Measurements from ENCODE around the gene ARPC5. TPM values are rescaled to one million over a fixed set of nuclear protein-coding genes. Genes with fewer than 3 reads are reported as not detected.

ARPC5 gene
- total and polyA plus RNA-seq, 2 experiments from 2014 or later = 144 to 183 TPM

GRCh38 chr1:183674886-183675285, 39.3 kb upstream of the ARPC5 start:
- no peak overlapping the region for H3K4me3 ChIP-seq
- 87% methylated on average over 2 of the region's 2 CpGs for WGBS (ENCODE audit: low lambda C conversion rate, missing lambda C conversion rate)

GRCh38 chr1:183674339-183674738, 38.8 kb upstream of the ARPC5 start:
- H3K4me2 ChIP-seq = no peak overlapping the region
- H3K79me2 ChIP-seq = no peaks in the 10 kb centered on the region
- DNase-seq (ENCODE audit: low spot score) = no peak
- no peak overlapping the region for H3K4me3 ChIP-seq
- H2AFZ ChIP-seq = no peak overlapping the region
- TF ChIP-seq EZH2 (IDR thresholded peaks at IDR 0.05; ENCODE audit: borderline replicate concordance) = no peak
- no peak for TF ChIP-seq EZH2phosphoT487 (IDR thresholded peaks at IDR 0.05; ENCODE audit: low read depth, severe bottlenecking, unreplicated experiment)
- TF ChIP-seq, protein P1, sequence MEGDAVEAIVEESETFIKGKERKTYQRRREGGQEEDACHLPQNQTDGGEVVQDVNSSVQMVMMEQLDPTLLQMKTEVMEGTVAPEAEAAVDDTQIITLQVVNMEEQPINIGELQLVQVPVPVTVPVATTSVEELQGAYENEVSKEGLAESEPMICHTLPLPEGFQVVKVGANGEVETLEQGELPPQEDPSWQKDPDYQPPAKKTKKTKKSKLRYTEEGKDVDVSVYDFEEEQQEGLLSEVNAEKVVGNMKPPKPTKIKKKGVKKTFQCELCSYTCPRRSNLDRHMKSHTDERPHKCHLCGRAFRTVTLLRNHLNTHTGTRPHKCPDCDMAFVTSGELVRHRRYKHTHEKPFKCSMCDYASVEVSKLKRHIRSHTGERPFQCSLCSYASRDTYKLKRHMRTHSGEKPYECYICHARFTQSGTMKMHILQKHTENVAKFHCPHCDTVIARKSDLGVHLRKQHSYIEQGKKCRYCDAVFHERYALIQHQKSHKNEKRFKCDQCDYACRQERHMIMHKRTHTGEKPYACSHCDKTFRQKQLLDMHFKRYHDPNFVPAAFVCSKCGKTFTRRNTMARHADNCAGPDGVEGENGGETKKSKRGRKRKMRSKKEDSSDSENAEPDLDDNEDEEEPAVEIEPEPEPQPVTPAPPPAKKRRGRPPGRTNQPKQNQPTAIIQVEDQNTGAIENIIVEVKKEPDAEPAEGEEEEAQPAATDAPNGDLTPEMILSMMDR (IDR thresholded peaks at IDR 0.05; ENCODE audit: poor library complexity) = no peak
- 89% methylated on average over 1 of the region's 1 CpG for WGBS (ENCODE audit: low lambda C conversion rate, missing lambda C conversion rate)
- no peaks in the 10 kb centered on the region for H3K36me3 ChIP-seq (replicated peaks; ENCODE audit: insufficient read depth, low read depth)
- H3K9me2 ChIP-seq (replicated peaks; ENCODE audit: insufficient read depth) = no peaks in the 10 kb centered on the region
- H3K4me1 ChIP-seq (ENCODE audit: insufficient read depth) = peaks cover 3% of the 10 kb centered on the region
- H3K27me3 ChIP-seq = no peaks in the 10 kb centered on the region
- H3K9me3 ChIP-seq (ENCODE audit: low read depth) = no peaks in the 10 kb centered on the region
- H3K27ac ChIP-seq = no peak overlapping the region
- no peaks in the 10 kb centered on the region for H4K20me1 ChIP-seq (ENCODE audit: insufficient read depth, poor library complexity, severe bottlenecking)

More at GRCh38 chr1:183674886-183675285, 39.3 kb upstream of the ARPC5 start:
- no peaks in the 10 kb centered on the region for H3K36me3 ChIP-seq (replicated peaks; ENCODE audit: insufficient read depth, low read depth)
- no peak overlapping the region for H3K4me2 ChIP-seq
- no peaks in the 10 kb centered on the region for H4K20me1 ChIP-seq (ENCODE audit: insufficient read depth, poor library complexity, severe bottlenecking)
- H3K79me2 ChIP-seq = no peaks in the 10 kb centered on the region
- H3K27me3 ChIP-seq = no peaks in the 10 kb centered on the region
- H3K27ac ChIP-seq = no peak overlapping the region
- no peak overlapping the region for H2AFZ ChIP-seq
- H3K9me3 ChIP-seq (ENCODE audit: low read depth) = no peaks in the 10 kb centered on the region
- peaks cover 3% of the 10 kb centered on the region for H3K4me1 ChIP-seq (ENCODE audit: insufficient read depth)
- no peak for DNase-seq (ENCODE audit: low spot score)
- TF ChIP-seq EZH2 (IDR thresholded peaks at IDR 0.05; ENCODE audit: borderline replicate concordance) (no peak), EZH2phosphoT487 (IDR thresholded peaks at IDR 0.05; ENCODE audit: low read depth, severe bottlenecking, unreplicated experiment) (no peak)
- TF ChIP-seq, protein P1 (IDR thresholded peaks at IDR 0.05; ENCODE audit: poor library complexity) = no peak
- no peaks in the 10 kb centered on the region for H3K9me2 ChIP-seq (replicated peaks; ENCODE audit: insufficient read depth)

DNA sequence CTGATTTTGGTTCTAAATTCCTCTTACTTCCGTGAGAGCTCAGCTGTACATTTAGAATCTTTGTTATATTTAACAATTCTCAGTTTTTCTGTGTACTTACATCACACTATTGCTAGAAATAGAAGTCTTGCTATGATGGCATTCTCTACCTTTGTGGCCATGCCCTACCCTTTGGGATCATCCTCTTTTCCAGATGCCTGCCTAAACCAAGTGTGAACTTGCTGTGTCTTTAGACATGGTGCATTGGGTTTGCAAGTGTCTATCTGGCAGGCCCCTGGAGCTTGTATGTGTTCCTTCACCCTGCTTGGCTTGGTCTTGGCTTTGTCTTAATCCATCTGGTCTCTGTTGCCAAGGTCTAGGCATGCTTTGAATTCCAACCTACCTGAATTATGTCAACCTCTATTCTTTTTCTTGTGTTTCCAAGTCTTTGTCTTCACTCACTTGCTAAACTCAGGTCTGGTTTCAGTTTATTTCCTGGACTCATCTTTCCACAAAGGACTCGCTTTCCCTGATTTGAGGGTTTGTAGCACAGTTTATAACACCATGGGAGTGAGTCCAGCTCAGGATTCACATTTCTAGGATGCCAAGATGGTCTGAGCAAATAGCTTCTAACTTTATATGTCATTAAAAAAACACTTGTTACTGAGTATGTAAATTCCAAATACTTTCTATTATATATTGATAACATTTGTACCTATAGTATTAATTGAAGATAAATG, 38.2 kb upstream of the ARPC5 start:
- Histone ChIP-seq H3K27ac (no peak overlapping the region), H2AFZ (no peak overlapping the region), H3K9me3 (ENCODE audit: low read depth) (no peaks in the 10 kb centered on the region), H3K4me3 (no peak overlapping the region), H3K79me2 (no peaks in the 10 kb centered on the region), H3K4me2 (no peak overlapping the region), H3K4me1 (ENCODE audit: insufficient read depth) (peaks cover 3% of the 10 kb centered on the region), H3K9me2 (replicated peaks; ENCODE audit: insufficient read depth) (no peaks in the 10 kb centered on the region), H3K27me3 (no peaks in the 10 kb centered on the region), H3K36me3 (replicated peaks; ENCODE audit: insufficient read depth, low read depth) (no peaks in the 10 kb centered on the region), H4K20me1 (ENCODE audit: insufficient read depth, poor library complexity, severe bottlenecking) (no peaks in the 10 kb centered on the region)
- whole genome bisulfite sequencing (ENCODE audit: low lambda C conversion rate, missing lambda C conversion rate) = 96% methylated on average over 2 of the region's 2 CpGs
- no peak for DNase-seq (ENCODE audit: low spot score)
- TF ChIP-seq EZH2phosphoT487 (IDR thresholded peaks at IDR 0.05; ENCODE audit: low read depth, severe bottlenecking, unreplicated experiment) (no peak), EZH2 (IDR thresholded peaks at IDR 0.05; ENCODE audit: borderline replicate concordance) (no peak)
- TF ChIP-seq, protein P1 (IDR thresholded peaks at IDR 0.05; ENCODE audit: poor library complexity) = no peak

All from hepatocyte (in vitro differentiated cells).